Smooth muscle cell (in vitro differentiated cells): ENCODE measurements around the gene PRCD. TPM values are rescaled to one million over a fixed set of nuclear protein-coding genes. Genes with fewer than 3 reads are reported as not detected.

ENCODE experiments used
- DNase-seq: peaks from one replicate; lab custom pipeline; 2025; ENCODE audit not compliant: unreplicated experiment; lab: John Stamatoyannopoulos, UW
- H2AFZ ChIP-seq: fragments of 200-600 bp; sonication (generic); 2 replicates; pipeline ENCODE4 v1.6.0; 2016; ENCODE audit warnings: antibody characterized with exemption, low read depth, mild to moderate bottlenecking
- H3F3A ChIP-seq: fragments of 200-600 bp; sonication (generic); 2 replicates; pipeline ENCODE4 v1.6.0; 2017; ENCODE audit warnings: antibody characterized with exemption, low read depth
- H3K27ac ChIP-seq: fragments of 200-600 bp; sonication (generic); 2 replicates; pipeline ENCODE4 v1.5.1; 2016; ENCODE audit warnings: low read depth, mild to moderate bottlenecking
- H3K27me3 ChIP-seq: fragments of 200-600 bp; sonication (generic); 2 replicates; pipeline ENCODE4 v1.6.1; 2016; ENCODE audit warnings: low read depth, mild to moderate bottlenecking
- H3K36me3 ChIP-seq: fragments of 200-600 bp; sonication (generic); 2 replicates; pipeline ENCODE4 v1.5.1; 2016; ENCODE audit warnings: low read depth
- H3K4me1 ChIP-seq: fragments of 200-600 bp; sonication (generic); 2 replicates; pipeline ENCODE4 v1.5.1; 2016; ENCODE audit warnings: low read depth
- H3K4me2 ChIP-seq: fragments of 200-600 bp; sonication (generic); 2 replicates; pipeline ENCODE4 v1.6.0; 2016; ENCODE audit warnings: mild to moderate bottlenecking
- H3K4me3 ChIP-seq: fragments of 200-600 bp; sonication (generic); 2 replicates; pipeline ENCODE4 v1.5.1; 2016; ENCODE audit warnings: mild to moderate bottlenecking
- H3K79me2 ChIP-seq: fragments of 200-600 bp; sonication (generic); 2 replicates; pipeline ENCODE4 v1.6.0; 2016; ENCODE audit warnings: low read depth, mild to moderate bottlenecking
- H3K9ac ChIP-seq: fragments of 200-600 bp; sonication (generic); 2 replicates; pipeline ENCODE4 v1.6.0; 2016; ENCODE audit warnings: low read depth
- H3K9me3 ChIP-seq: fragments of 200-600 bp; sonication (generic); replicated peaks from 2 replicates; pipeline ENCODE4 v1.5.1; 2016; ENCODE audit warnings: low read depth
- H4K20me1 ChIP-seq: fragments of 200-600 bp; sonication (generic); 2 replicates; pipeline ENCODE4 v1.6.0; 2016; ENCODE audit warnings: low read depth
- CTCF ChIP-seq: fragments of 200-600 bp; sonication (generic); IDR thresholded peaks from 2 replicates; pipeline ENCODE4 v1.5.1; 2017; ENCODE audit warnings: borderline replicate concordance, mild to moderate bottlenecking, antibody characterized with exemption; ENCODE audit not compliant: insufficient read depth, poor library complexity, severe bottlenecking
- WGBS: methylation state at CpG from one replicate; pipeline ENCODE4 v1.1.7; 2016; ENCODE audit warnings: low lambda C conversion rate; 5-methylcytosine and 5-hydroxymethylcytosine counted together
- polyA plus RNA-seq: library from polyadenylated mRNA; unstranded; fragments of >200 nt; fragmentation: Nextera tagmentation; extraction: Ambion mirVana; gene quantifications from 2 replicates; pipeline ENCODE4 v1.2.1, GENCODE V29; 2016
- total RNA-seq: library from RNA; depleted of rRNA; stranded (reverse); fragments of >200 nt; gene quantifications from 2 replicates; pipeline ENCODE4 v1.2.3, GENCODE V29; 2014

The PRCD gene
- total and polyA plus RNA-seq, 2 experiments from 2014 or later, result 0.31 to 5.8 TPM

DNA sequence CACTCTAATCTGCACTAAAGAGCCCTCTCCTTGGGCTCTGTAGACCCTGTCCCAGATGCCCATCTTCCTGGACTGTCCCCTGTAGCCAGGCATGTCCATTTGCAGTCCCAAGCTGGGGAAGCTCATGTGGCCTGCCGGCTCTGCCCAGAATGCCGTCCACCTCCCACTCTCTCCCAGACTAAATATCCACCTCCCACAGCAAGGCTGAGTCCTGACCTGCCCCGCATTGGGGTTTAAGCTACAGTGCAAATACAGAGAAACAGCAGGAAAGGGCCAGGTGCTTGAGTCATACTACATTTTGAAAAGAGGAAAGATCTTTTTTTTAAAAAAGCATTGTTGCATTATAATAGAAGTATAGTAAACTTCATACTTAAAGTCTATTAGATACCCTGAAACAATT, 42.8 kb downstream of the PRCD start:
- Histone ChIP-seq H3K4me1 (peaks cover 17% of the 10 kb centered on the region), H4K20me1 (no peaks in the 10 kb centered on the region), H3K79me2 (no peaks in the 10 kb centered on the region), H3K4me3 (no peak overlapping the region), H3K27me3 (peaks cover 50% of the 10 kb centered on the region), H2AFZ (no peak overlapping the region), H3K4me2 (no peak overlapping the region), H3K9ac (no peak overlapping the region), H3K9me3 (no peaks in the 10 kb centered on the region), H3F3A (peaks cover 4% of the 10 kb centered on the region), H3K27ac (no peak overlapping the region), H3K36me3 (no peaks in the 10 kb centered on the region)
- DNase-seq, result no peak
- no peak for TF ChIP-seq CTCF
- 30% methylated on average over 3 of the region's 3 CpGs for WGBS

DNA sequence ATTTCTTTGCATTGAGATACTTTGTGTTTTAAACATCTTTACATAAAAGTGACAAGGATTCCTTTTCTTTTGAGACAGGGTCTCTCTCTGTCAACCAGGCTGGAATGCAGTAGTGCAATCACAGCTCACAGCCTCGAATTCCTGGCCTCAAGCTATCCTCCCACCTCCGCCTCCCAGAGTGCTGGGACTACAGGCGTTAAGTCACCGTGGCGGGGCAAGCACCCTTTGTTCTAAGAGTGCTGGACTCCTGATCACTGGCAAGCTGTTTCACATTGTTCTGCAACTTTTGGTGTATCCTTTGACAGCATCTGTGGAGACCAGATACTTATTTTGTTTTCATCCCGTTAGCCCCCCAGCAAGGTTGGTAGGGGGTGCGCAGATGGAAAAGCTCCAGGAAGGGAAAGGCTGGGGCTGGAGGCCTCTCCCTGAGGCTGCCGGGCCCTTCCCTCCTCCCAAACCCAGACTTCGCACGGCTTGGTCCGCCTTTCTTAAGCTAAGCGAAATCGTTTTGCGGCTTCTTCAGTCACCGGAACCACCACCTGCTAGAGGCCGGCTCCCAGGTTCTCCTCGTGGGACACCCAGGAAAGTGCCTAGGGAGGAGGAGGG, 44.7 kb downstream of the PRCD start:
- Histone ChIP-seq H3K27me3 (peaks cover 66% of the 10 kb centered on the region), H3K4me2 (peak overlapping the region; percentile 92), H3F3A (peaks cover 4% of the 10 kb centered on the region), H3K79me2 (no peaks in the 10 kb centered on the region), H2AFZ (peak overlapping the region; percentile 45), H3K9me3 (no peaks in the 10 kb centered on the region), H3K4me1 (peaks cover 17% of the 10 kb centered on the region), H3K9ac (no peak overlapping the region), H3K4me3 (peak overlapping the region; percentile 58), H3K27ac (no peak overlapping the region), H4K20me1 (no peaks in the 10 kb centered on the region), H3K36me3 (no peaks in the 10 kb centered on the region)
- no peak for TF ChIP-seq CTCF
- DNase-seq, result no peak
- WGBS, result 9% methylated on average over 17 of the region's 17 CpGs

DNA sequence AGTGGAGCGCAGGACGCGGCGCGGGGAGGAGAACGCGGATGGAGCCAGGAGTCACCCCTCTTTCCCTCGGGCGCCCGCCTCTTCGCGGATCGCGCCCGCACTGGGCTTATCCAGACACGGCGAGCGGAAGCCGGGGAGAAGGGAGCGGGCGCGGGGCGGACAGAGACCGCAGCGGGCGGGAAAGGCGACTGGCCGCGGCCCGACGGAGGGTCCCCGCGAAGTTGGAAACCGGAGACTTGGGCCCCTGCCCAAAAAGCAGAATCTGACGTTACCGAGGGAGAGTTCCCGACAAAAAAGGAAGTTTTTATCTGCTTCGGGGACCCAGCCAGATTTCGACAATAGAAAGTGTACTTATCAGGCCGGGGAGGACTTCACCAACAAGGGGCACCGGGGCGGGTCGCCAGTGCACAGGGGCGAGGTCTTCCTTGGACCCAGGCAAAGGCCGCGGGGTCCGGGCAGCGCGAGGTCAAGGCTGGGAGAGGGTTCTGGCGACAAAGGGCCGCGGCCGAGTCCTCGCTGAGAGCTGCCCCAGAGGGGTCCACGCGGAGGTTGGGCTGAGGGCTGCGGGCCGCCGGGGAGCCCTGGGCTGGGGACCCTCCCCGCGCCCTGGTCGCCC, 45.3 kb downstream of the PRCD start:
- Histone ChIP-seq H3K9ac (no peak overlapping the region), H3K36me3 (no peaks in the 10 kb centered on the region), H3K27ac (no peak overlapping the region), H3K4me3 (peak overlapping the region; percentile 58), H4K20me1 (no peaks in the 10 kb centered on the region), H3K4me2 (peak overlapping the region; percentile 92), H2AFZ (peak overlapping the region; percentile 45), H3K79me2 (no peaks in the 10 kb centered on the region), H3K4me1 (peaks cover 17% of the 10 kb centered on the region), H3K9me3 (no peaks in the 10 kb centered on the region), H3K27me3 (peaks cover 69% of the 10 kb centered on the region), H3F3A (peaks cover 4% of the 10 kb centered on the region)
- DNase-seq, result no peak
- no peak for TF ChIP-seq CTCF
- under 1% methylated on average over 58 of the region's 62 CpGs for whole genome bisulfite sequencing
